ENCODE data around the gene AGPAT4.
"Not testable (repeated sequence)": the region's sequence is repeated elsewhere in the genome, so short reads cannot be mapped to it uniquely, and the experiment has no call there.

The AGPAT4 gene

DNA sequence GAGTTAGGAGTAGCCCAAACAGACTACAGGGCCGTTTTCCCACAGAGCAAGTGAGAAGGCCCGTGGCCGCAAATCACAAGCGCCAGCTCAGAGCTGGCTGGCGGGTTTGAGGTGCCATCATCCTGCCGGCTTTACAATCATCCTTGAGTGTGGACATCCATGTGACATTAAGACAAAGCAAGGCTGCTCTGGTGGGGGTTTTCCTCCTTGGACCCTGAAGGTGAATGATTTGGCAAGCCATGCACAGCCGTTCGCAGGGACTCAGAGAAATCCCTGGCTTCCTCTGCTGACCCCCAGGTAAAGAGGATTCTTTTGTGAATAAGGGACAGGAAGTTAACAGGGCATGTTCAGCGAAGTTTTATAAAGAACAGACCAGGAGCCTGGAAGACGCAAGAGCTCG is 137.2 kb downstream of the AGPAT4 start:
- no peak for DNase-seq

DNA sequence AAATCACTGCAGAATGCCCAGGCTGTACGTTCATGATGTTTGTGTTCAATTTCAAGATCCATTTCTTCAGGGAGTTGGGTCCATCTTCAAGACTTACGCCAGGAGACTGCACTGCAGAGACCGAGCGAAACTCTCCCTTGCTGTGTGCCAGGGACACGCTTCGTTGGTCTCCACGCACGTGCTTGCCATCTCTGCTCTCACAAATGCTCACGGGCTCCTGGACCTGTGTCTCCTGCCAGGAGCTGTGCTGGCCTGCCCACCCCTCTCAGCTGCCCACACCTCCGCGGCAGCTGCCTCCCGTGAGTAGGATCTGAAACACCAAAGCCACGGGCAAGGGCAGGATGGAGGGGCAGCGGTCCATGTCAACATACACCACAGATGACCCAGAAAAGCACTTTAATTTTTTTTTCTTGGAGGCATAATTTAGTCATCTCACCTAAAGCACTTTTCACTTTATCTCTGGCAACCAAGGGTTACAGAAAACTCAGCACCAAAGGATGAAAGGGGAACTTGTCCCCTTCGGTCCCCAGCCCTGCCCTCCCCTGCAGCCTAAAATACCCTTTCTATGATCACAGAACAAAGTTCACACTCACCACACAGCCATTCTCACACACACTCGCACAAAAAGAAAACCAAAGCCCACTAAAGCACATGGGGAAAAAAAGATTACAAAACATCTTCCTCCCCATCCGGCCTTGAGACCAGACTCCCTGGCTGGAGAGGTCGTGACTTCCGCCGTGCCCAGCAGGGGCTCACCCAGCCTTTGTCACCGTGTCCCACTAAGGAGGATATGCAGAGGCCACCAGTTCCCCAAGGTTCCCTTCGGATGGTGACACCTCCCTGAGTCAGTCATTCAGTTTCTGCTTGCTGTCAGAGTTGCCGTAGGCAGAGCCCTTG is 137.9 kb downstream of the AGPAT4 start:
- no peak for DNase-seq

DNA sequence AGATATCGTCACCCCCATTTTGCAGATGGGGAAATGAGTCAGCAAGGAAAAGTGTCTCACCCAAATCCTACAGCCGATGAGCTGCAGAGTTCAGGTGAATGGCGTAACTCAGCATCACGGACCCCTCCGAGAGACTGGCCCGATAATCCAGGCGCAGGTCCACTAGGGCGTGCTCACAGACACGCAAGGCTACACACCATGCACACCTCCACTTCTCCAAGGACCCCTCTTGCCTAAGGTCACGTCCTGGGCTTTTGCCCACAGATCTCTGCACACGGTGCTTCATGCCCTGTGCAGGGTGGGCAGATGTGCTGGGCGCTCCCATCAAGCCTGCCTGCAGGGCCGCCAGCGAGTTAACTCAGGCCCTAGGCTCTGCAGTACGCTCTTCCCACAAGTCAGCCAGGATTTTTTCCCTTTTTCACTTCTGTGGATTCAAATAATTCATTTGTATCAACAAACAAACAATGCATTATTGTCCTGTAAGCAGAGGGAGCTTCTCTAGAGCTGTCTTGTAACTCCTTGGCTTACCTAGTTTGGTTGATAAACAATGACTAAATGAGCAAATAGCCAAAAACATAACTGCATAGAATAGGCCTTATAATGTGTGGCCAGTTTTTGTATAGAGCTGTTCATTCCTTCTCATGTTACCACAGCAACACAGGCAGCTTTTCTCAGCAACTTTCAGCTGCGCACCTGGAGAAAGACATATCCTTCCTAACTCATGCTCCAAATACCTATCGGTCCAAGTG is 139.1 kb downstream of the AGPAT4 start:
- no peak for DNase-seq

- no peak for DNase-seq
Measured at GRCh38 chr6:161133963-161134362, 139.9 kb downstream of the AGPAT4 start.

DNA sequence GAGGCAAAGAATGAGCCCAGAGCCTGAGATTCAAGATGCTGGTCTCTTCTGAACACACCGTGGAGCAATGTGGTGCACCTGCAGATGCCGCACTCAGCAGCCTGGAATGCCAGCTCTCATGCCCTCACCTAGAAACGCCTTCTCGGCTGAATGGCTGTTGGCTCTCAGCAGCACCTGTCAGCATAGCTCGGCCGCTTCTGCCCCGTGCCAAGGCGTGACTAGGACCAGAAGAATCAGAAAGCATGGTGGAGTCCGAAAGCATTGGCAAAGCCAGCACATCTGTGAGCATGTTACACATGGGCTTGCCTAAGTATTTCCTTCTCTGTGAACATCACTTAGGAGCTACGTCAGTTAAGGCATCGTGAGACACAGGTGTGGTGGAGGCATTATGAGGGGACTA is 141.5 kb downstream of the AGPAT4 start:
- no peak for DNase-seq

DNA sequence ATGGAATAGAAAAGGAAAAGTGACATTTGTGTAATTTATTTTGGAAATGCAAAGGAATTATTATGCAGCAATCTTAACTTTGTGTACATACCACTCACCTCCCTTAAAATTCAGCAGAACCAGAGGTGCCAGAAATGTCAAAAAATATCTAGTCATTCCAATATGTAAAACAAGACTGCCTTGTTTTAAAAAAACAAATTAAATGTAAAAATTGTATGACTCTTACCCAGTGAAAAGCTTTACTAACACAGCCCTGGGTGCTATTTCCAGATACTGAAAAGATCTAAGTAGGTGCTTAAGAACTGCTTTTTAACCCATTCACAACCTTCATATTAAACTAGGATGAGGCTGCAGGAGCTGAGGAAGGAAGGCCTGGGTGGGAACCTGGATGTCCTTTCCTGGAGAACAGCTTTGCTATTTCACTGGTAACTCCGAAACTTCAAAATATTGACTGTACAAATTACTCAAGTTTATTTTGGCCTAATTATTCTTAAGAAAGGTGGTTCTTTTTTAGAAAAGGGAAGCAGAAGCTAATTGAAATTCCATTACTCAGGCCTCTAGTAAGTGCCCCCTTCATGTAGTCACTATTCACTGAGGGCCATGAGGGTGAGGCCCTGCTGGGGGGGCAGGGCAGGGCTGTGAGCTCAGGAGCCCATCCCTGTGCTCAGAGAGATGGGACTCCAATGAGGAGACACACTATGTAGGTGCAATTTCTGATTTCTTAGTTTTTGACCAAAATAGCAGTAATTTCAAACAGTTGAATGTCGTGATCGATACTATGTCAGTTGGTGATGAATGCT is 142.7 kb downstream of the AGPAT4 start:
- no peak for DNase-seq

- DNase-seq: no peak
Measured at GRCh38 chr6:161130541-161130940, 143.3 kb downstream of the AGPAT4 start.

GRCh38 chr6:161128680-161129196 is 145.1 kb downstream of the AGPAT4 start:
- DNase-seq: no peak

GRCh38 chr6:161128230-161128629 is 145.6 kb downstream of the AGPAT4 start:
- no peak for DNase-seq

- no peak for DNase-seq
Measured at GRCh38 chr6:161127071-161127740, 146.7 kb downstream of the AGPAT4 start.

GRCh38 chr6:161125591-161125990 is 148.3 kb downstream of the AGPAT4 start:
- DNase-seq: no peak

DNA sequence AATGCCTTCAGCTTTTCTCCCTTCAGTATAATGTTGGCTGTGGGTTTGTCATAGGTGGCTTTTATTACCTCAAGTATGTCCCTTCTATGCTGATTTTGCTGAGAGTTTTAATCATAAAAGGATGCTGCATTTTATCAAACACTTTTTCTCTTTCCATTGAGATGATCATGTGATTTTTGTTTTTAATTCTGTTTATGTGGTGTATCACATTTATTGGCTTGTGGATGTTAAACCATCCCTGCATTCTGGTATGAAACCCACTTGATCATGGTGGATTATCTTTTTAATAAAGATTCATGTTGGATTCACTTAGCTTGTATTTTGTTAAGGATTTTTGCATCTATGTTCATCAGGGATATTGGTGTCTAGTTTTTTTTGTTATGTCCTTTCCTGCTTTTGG is 150.5 kb downstream of the AGPAT4 start:
- not testable (repeated sequence) for DNase-seq

DNA sequence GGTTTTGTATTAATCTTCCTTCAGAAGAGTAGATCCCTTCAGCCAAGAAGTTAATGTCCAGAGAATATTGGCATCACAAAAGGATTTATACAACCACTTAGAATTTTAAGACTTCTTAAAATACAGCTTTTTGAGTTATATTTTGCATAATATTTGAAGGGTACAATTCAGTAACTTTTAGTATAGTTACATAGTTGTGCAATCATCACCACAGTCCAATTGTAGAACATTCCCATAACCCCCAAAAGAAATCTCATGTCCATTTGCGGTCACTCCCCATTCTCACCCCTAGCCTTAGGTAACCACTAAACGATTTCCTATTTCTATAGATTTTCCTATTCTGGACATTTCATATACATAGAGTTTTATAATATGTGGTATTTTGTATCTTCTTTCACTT is 155.9 kb downstream of the AGPAT4 start:
- DNase-seq: no peak

- no peak for DNase-seq
Measured at GRCh38 chr6:161117308-161117707, 156.6 kb downstream of the AGPAT4 start.

DNA sequence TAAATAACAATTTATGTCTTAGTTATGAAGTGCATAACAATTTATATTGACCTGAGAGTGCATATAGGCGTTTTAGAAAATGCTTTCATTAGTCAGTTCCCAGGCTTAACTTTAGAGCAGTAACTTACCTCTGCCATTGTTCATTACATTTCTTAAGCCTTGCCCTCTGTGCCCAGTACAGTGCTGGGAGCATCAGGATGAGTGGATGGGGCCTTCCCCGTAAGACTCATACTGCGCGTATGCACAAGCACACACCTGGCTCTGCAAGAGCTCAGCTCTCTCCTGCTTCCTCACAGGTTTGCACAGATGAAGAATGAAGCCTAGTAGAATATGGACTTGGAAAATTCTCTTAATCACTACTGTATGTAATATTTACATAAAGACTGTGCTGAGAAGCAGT is 157.3 kb downstream of the AGPAT4 start:
- no peak for DNase-seq

DNA sequence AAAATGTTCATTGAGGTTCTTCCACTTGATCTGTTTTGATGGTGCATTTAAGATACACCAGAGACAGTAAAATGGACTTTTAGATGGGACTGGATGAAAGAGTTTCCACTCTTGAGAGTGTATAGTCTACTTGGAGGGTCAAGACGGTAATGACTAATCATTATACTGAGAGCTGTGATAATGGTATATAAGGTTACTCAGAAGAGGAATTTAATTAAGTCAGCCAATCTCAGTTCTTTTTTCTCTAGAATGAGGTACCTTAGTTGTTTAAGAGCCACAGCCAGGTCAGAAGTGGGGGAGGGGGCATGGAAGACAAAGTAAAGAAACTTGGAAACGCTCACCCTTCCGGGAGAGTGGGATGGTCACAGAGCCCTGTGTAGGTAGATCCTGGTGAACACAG is 158.4 kb downstream of the AGPAT4 start:
- no peak for DNase-seq

DNA sequence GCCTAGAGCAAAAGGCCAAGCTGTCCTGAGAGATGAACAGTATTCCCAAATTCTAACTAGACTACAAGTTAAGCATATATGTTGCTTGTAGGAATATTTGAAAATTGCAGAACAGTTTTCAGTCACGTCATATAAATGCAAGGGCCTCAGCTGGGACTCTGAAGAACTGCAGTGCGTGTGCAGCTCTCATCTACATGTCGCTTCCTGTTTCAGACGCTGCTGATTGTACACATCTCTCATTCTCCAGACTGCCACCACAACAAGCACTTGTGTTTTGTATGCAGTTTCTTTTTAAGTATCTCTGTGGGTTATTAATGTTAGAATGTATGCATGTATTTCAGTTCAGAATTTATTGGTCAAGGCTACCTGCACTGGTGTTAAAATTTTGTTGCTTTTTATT is 162.6 kb downstream of the AGPAT4 start:
- no peak for DNase-seq

- DNase-seq: no peak
Measured at GRCh38 chr6:161110028-161110779, 163.7 kb downstream of the AGPAT4 start.

- DNase-seq: no peak
Measured at GRCh38 chr6:161109366-161109765, 164.5 kb downstream of the AGPAT4 start.

- DNase-seq: no peak
Measured at GRCh38 chr6:161108916-161109315, 164.9 kb downstream of the AGPAT4 start.
